SK-N-SH (cell line): ENCODE measurements around the gene PSME1. TPM values are rescaled to one million over a fixed set of nuclear protein-coding genes. Genes with fewer than 3 reads are reported as not detected.

Experiments used
- CTCF ChIA-PET: fragments of 300-600, 350-600 bp; formaldehyde crosslinking; extraction: SDS; loops from one replicate; lab custom pipeline; 2021; lab: Yijun Ruan, JAX
- POLR2A ChIA-PET: fragments of 350-600 bp; sonication (Branson Sonifier 250); formaldehyde crosslinking; extraction: SDS; loops from one replicate; lab custom pipeline; 2020; ENCODE audit warnings: antibody characterized with exemption, inconsistent platforms; lab: Yijun Ruan, JAX
- DNase-seq: peaks from one replicate; pipeline ENCODE4 v3.0.0; 2012
- H2AFZ ChIP-seq: fragments of 200-600 bp; sonication (generic); 2 replicates; pipeline ENCODE4 v1.8.1; 2016; ENCODE audit warnings: antibody characterized with exemption, mild to moderate bottlenecking, low read depth
- H3F3A ChIP-seq: fragments of 200-600 bp; sonication (generic); replicated peaks from 2 replicates; pipeline ENCODE3; 2016; ENCODE audit warnings: antibody characterized with exemption, mild to moderate bottlenecking; ENCODE audit not compliant: insufficient read depth
- H3K27ac ChIP-seq, 2 experiments: fragments of 200-500 bp in 1 of 2; fragments of 200-600 bp in 1 of 2; sonication (Bioruptor generic) in 1 of 2; sonication (generic), shearing (Covaris generic) in 1 of 2; 2 replicates each; pipeline versions ENCODE4 v1.5.1 to v1.6.1; 2014 to 2016; ENCODE audit warnings: low read depth in 2 of 2, inconsistent platforms in 1 of 2, low read length in 1 of 2, mild to moderate bottlenecking in 1 of 2, mixed read lengths in 1 of 2
- H3K27me3 ChIP-seq: fragments of 200-600 bp; sonication (generic), shearing (Covaris generic); 2 replicates; pipeline ENCODE4 v1.6.1; 2016; ENCODE audit warnings: mixed run types; ENCODE audit not compliant: insufficient read depth
- H3K36me3 ChIP-seq, 2 experiments: fragments of 200-500 bp in 1 of 2; fragments of 200-600 bp in 1 of 2; sonication (Bioruptor generic) in 1 of 2; sonication (generic) in 1 of 2; replicated peaks in 1 of 2; 2 replicates each; pipeline versions ENCODE3 to v1.5.1; 2014 to 2016; ENCODE audit warnings: low read length in 1 of 2, mild to moderate bottlenecking in 1 of 2; ENCODE audit not compliant: insufficient read depth in 2 of 2, control insufficient read depth in 1 of 2
- H3K4me1 ChIP-seq, 2 experiments: fragments of 200-500 bp in 1 of 2; fragments of 200-600 bp in 1 of 2; sonication (Bioruptor generic) in 1 of 2; sonication (generic), shearing (Covaris generic) in 1 of 2; 2 replicates each; pipeline versions ENCODE4 v1.5.1 to v1.6.1; 2014 to 2016; ENCODE audit warnings: low read depth in 1 of 2, low read length in 1 of 2, mixed run types in 1 of 2; ENCODE audit not compliant: insufficient read depth in 2 of 2, control insufficient read depth in 1 of 2
- H3K4me2 ChIP-seq: fragments of 200-600 bp; sonication (generic), shearing (Covaris generic); 2 replicates; pipeline ENCODE4 v1.6.1; 2017; ENCODE audit warnings: mixed run types
- H3K4me3 ChIP-seq, 2 experiments: fragments of 200-500 bp in 1 of 2; fragments of 200-600 bp in 1 of 2; sonication (Bioruptor generic) in 1 of 2; sonication (generic), shearing (Covaris generic) in 1 of 2; 2 replicates each; pipeline versions ENCODE4 v1.5.1 to v1.8.1; 2014 to 2016; ENCODE audit warnings: low read depth in 2 of 2, inconsistent platforms in 1 of 2, low read length in 1 of 2, mild to moderate bottlenecking in 1 of 2, mixed read lengths in 1 of 2, moderate library complexity in 1 of 2
- H3K79me2 ChIP-seq: fragments of 200-600 bp; sonication (generic); 2 replicates; pipeline ENCODE4 v1.8.1; 2017; ENCODE audit warnings: mild to moderate bottlenecking; ENCODE audit not compliant: insufficient read depth
- H3K9ac ChIP-seq: fragments of 200-600 bp; sonication (generic); 2 replicates; pipeline ENCODE4 v1.6.1; 2017; ENCODE audit warnings: mixed run types
- H3K9me2 ChIP-seq: fragments of 200-600 bp; sonication (generic); 2 replicates; pipeline ENCODE4 v1.6.1; 2017; ENCODE audit warnings: mixed run types
- H3K9me3 ChIP-seq: fragments of 200-600 bp; sonication (generic); 2 replicates; pipeline ENCODE4 v1.6.1; 2017; ENCODE audit warnings: mixed run types, mild to moderate bottlenecking, moderate library complexity
- H4K20me1 ChIP-seq: fragments of 200-600 bp; sonication (generic); 2 replicates; pipeline ENCODE4 v1.6.1; 2017; ENCODE audit warnings: mild to moderate bottlenecking, mixed run types; ENCODE audit not compliant: insufficient read depth
- CHD2 ChIP-seq: fragments of 150-350 bp; IDR thresholded peaks from 2 replicates; pipeline ENCODE4 v1.6.1; 2018; ENCODE audit warnings: low read length; ENCODE audit not compliant: partially characterized antibody
- ELF1 ChIP-seq: IDR thresholded peaks from 2 replicates; pipeline ENCODE4 v1.4.0; 2012
- EP300 ChIP-seq, 2 experiments: IDR thresholded peaks; 2 replicates each; pipeline versions ENCODE4 v1.4.0 to v1.6.1; 2012; ENCODE audit warnings: borderline replicate concordance in 1 of 2, low read depth in 1 of 2, low read length in 1 of 2
- FOXM1 ChIP-seq: IDR thresholded peaks from 2 replicates; pipeline ENCODE4 v1.4.0; 2012; ENCODE audit warnings: low read depth, mild to moderate bottlenecking
- IRF3 ChIP-seq: fragments of 150-350 bp; IDR thresholded peaks from 2 replicates; pipeline ENCODE4 v1.6.1; 2016; ENCODE audit warnings: mild to moderate bottlenecking, low read depth, low read length
- MXI1 ChIP-seq: IDR thresholded peaks from 2 replicates; pipeline ENCODE4 v1.6.1; 2012; ENCODE audit warnings: mild to moderate bottlenecking, low read depth, low read length, improper control_type of control experiment
- REST ChIP-seq: IDR thresholded peaks from 2 replicates; pipeline ENCODE4 v1.6.1; 2012; ENCODE audit warnings: mild to moderate bottlenecking, low read depth, low read length, moderate library complexity
- RFX5 ChIP-seq: IDR thresholded peaks from 2 replicates; pipeline ENCODE4 v1.6.1; 2012; ENCODE audit warnings: mild to moderate bottlenecking, improper control_type of control experiment, low read length
- RXRA ChIP-seq: IDR thresholded peaks from 2 replicates; pipeline ENCODE4 v1.4.0; 2012; ENCODE audit warnings: low read depth, mild to moderate bottlenecking, borderline replicate concordance
- USF1 ChIP-seq: IDR thresholded peaks from 2 replicates; pipeline ENCODE4 v1.4.0; 2012; ENCODE audit warnings: low read depth, borderline replicate concordance
- WGBS: methylation state at CpG from one replicate; pipeline ENCODE4 v1.1.6; 2017; ENCODE audit warnings: low lambda C conversion rate; 5-methylcytosine and 5-hydroxymethylcytosine counted together
- polyA plus RNA-seq, 3 experiments: library from polyadenylated mRNA; depleted of rRNA; stranded (reverse); fragments of >200 nt; gene quantifications; 2 replicates each; pipeline ENCODE4 v1.2.3, GENCODE V29; 2012

PSME1 gene
- polyA plus RNA-seq, 1 of the 3 experiments (the other 2 are of a cell fraction) = 287 TPM

- H3K4me3 ChIP-seq = peak within 1 kb of the TSS; percentile 46 to 54; a peak in 3 of 4 replicates
- DNase-seq = peak; percentile 97
Measured at GRCh38 chr14:24171422-24172260, 35.6 kb downstream of the PSME1 start, which contains the start of gene REC8. Gene REC8 (plus strand): TSS chr14:24172080. CDS start chr14:24172553, 473 bp downstream.

More at GRCh38 chr14:24171422-24172260, 35.6 kb downstream of the PSME1 start, which contains the start of gene REC8:
- Histone ChIP-seq H3K4me2 (peak within 1 kb of the TSS; percentile 53), H4K20me1 (no peaks in the 10 kb centered on the region), H3K9me3 (no peaks in the 10 kb centered on the region), H3F3A (peaks cover 3% of the 10 kb centered on the region), H3K9ac (no peak within 1 kb of the TSS), H2AFZ (no peak within 1 kb of the TSS), H3K79me2 (no peaks in the 10 kb centered on the region), H3K4me1 (peaks cover 0 to 11% of the 10 kb centered on the region in 2 experiments; a peak in 1 of 4 replicates), H3K27me3 (no peaks in the 10 kb centered on the region), H3K27ac (peak within 1 kb of the TSS in 1 of 2 experiments; percentile 90; a peak in 2 of 4 replicates), H3K36me3 (peaks cover 0 to 4% of the 10 kb centered on the region in 2 experiments), H3K9me2 (no peaks in the 10 kb centered on the region)
- TF ChIP-seq REST (no peak), RFX5 (peak; percentile 95), ELF1 (0 out of 2 replicates have a peak, but pooled peaks have one; percentile 53), IRF3 (peak; percentile 47), RXRA (peak; percentile 81; the same call in 1 of the 2 replicates), USF1 (no peak), FOXM1 (no peak), CHD2 (peak; percentile 59), MXI1 (peak; percentile 36), EP300 (IDR thresholded peaks at IDR 0.05; ENCODE audit: borderline replicate concordance in 1 of 2, low read depth in 1 of 2, low read length in 1 of 2) (peak in 1 of 2 experiments; percentile 52; a peak in 1 of 4 replicates)
- CTCF ChIA-PET = interaction anchor here (0.8 to 2.7 kb wide), 4 partner anchors 11 to 120 kb away, joined by 3 to 23 read pairs (median 4); partner anchors contain the start of genes CARMIL3 and IRF9
- POLR2A ChIA-PET = interaction anchor here (0.6 to 3.1 kb wide), 6 partner anchors 10 to 25 kb away, joined by 3 to 21 read pairs (median 4); partner anchors contain the start of genes IPO4, IRF9, PSME2 and RNF31
- WGBS = 49% methylated on average over 22 of the region's 63 CpGs
